ENCODE data around the gene POLR3H.

The POLR3H gene

GRCh38 chr22:41551877-41552582, 7.8 kb upstream of the POLR3H start:
- in situ Hi-C loops (cut with MboI; ENCODE audit: low sequenced_read_pairs, unreplicated experiment), result no loop called here
- DNase-seq (ENCODE audit: low spot score), result no peak
- no peak for TF ChIP-seq CTCF (IDR thresholded peaks at IDR 0.05; ENCODE audit: borderline replicate concordance, control extremely low read depth, extremely low read depth, insufficient read depth, missing control alignments)

- in situ Hi-C loops (cut with MboI; ENCODE audit: low sequenced_read_pairs, unreplicated experiment), result no loop called here
- TF ChIP-seq CTCF (IDR thresholded peaks at IDR 0.05; ENCODE audit: borderline replicate concordance, control extremely low read depth, extremely low read depth, insufficient read depth, missing control alignments), result no peak
- no peak for DNase-seq (ENCODE audit: low spot score)
Observed at GRCh38 chr22:41550952-41551491, 6.8 kb upstream of the POLR3H start.

GRCh38 chr22:41548830-41549211, 4.6 kb upstream of the POLR3H start:
- TF ChIP-seq CTCF (IDR thresholded peaks at IDR 0.05; ENCODE audit: borderline replicate concordance, control extremely low read depth, extremely low read depth, insufficient read depth, missing control alignments), result no peak
- in situ Hi-C loops (cut with MboI; ENCODE audit: low sequenced_read_pairs, unreplicated experiment), result no loop called here
- no peak for DNase-seq (ENCODE audit: low spot score)

- DNase-seq (ENCODE audit: low spot score), result no peak
- TF ChIP-seq CTCF (IDR thresholded peaks at IDR 0.05; ENCODE audit: borderline replicate concordance, control extremely low read depth, extremely low read depth, insufficient read depth, missing control alignments), result no peak
- in situ Hi-C loops (cut with MboI; ENCODE audit: low sequenced_read_pairs, unreplicated experiment), result no loop called here
Observed at GRCh38 chr22:41544671-41545476, 604 bp upstream of the POLR3H start.

- in situ Hi-C loops (cut with MboI; ENCODE audit: low sequenced_read_pairs, unreplicated experiment), result no loop called here
- no peak for TF ChIP-seq CTCF (IDR thresholded peaks at IDR 0.05; ENCODE audit: borderline replicate concordance, control extremely low read depth, extremely low read depth, insufficient read depth, missing control alignments)
- DNase-seq (ENCODE audit: low spot score), result no peak
Observed at GRCh38 chr22:41542224-41542623, 2.0 kb downstream of the POLR3H start.

GRCh38 chr22:41541484-41541883, 2.8 kb downstream of the POLR3H start:
- in situ Hi-C loops (cut with MboI; ENCODE audit: low sequenced_read_pairs, unreplicated experiment), result no loop called here
- DNase-seq (ENCODE audit: low spot score), result no peak
- TF ChIP-seq CTCF (IDR thresholded peaks at IDR 0.05; ENCODE audit: borderline replicate concordance, control extremely low read depth, extremely low read depth, insufficient read depth, missing control alignments), result no peak
